HG03095 (cell line): Measurements from ENCODE around the gene FA2H.

Experiments
- ATAC-seq: cut with Tn5 transposase; IDR thresholded peaks from one replicate; pipeline ENCODE4 v1.9.1; 2021; ENCODE audit warnings: moderate library complexity; ENCODE audit not compliant: unreplicated experiment

FA2H gene

DNA sequence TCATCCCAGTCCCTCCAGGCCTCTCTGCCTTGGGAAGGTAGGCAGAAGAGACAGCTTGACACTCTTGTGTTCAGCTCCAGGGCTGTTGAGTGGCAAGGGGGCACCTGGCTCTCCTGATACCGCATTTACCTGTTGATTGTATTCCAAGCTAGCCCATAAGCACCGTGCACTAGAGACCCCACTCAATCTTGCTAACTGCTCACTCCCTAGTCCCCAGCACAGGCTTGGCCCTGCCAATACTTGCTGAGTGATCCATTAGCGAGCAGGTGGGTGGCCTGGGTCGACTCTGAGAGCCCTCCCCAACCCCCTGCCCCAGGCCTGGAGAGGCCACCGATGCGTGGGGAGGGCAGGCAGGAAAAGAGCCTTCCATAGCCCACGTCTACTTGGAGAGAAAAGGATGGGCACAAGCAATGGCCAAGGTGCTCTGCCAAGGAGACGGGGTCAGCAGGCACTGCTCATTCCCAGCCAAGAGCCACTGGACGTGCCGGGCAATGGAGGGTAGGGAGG lies 29.5 kb downstream of the FA2H start:
- ATAC-seq: no peak

DNA sequence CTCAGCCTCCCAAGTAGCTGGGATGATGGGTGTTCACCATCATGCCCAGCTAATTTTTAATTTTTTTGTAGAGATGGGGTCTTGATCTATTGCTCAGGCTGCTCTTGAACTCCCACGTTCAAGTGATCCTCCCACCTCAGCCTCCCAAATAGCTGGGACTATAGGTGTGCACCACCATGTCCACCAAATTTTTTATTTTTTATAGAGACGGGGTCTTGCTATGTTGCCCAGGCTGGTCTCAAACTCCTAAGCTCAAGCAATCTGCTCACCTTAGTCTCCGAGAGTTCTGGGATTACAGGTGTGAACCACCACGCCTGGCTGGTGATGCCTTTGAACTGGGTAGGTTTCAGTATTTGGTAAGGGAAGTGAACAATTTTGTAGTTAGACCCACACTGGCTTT lies 30.1 kb downstream of the FA2H start:
- no peak for ATAC-seq

DNA sequence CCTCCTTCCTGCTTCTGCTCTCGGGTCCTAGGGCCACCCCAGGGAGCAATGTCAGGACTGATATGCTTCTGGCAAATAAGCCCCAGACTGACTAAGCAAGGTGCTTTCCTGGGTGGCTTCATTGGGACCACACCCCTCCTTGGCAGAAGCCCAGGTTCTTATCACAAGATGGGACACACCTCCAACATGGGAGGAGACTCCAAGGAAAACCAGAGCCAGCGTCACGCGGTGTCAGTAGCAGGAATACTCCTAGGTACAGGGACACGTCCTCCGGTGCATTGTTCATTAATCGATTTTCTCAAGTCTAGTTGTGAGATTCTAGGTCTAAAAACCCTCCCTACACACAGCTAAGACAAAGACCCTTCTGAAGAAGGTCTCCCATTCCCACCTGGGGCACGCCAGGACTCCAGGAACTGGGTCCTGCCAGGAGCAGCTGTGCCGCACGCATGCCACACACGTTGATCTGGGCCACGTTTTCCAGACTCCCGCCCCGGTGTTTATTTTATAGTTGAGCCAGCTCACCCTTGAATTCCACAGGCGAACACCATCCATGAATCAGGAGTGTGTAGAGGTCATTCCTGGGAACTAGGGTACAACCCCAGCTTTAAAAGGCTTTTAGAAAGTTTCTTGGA lies 30.8 kb downstream of the FA2H start:
- ATAC-seq: no peak

DNA sequence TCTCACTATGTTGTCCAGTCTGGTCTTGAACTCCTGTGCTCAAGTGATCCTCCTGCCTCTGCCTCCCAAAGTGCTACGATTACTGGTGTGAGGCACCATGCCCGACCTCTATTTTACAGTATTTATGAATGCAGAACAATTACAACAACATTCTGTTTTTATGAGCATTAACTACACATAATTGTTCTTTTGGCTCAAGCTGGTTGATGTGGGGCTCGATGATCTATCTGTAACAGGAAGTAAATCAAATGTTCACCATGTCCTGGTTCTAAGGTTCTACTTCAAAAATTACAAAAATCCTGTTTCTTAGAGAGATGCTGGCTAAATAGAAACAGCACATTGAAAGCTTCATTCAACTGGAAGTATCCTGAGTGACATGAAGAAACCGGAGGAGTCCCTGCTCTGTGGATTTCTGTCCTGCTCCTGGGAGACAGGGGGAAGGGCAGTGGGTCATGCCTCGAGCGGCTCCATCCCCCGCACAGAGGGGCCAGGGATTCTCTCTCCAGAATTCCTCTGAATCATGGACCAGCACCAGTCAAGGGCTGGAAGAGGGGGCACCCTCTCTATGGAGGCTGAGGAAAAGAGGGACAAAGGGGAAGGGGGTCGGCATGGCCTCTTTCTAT lies 31.5 kb downstream of the FA2H start:
- ATAC-seq: no peak

DNA sequence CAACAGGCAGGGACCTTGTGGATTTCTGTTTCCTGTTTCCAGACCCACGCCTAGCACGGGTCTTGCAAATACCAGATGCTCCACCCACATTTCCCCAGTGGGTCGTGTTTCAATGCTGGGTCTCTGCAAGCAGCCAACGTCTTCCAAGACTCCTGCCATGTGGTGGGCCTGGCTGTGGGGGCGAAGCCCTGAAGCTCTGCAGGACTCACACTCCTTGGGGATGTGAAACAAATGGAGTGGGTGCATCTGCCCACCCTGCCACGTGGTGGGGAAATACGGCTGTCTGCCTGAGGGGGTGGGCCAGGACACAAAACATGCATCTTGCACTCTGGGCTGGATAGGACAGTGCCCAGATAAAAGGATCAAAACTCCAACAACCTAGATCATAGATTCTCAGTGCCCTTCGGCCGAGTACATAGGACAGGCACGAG lies 32.6 kb downstream of the FA2H start:
- no peak for ATAC-seq

DNA sequence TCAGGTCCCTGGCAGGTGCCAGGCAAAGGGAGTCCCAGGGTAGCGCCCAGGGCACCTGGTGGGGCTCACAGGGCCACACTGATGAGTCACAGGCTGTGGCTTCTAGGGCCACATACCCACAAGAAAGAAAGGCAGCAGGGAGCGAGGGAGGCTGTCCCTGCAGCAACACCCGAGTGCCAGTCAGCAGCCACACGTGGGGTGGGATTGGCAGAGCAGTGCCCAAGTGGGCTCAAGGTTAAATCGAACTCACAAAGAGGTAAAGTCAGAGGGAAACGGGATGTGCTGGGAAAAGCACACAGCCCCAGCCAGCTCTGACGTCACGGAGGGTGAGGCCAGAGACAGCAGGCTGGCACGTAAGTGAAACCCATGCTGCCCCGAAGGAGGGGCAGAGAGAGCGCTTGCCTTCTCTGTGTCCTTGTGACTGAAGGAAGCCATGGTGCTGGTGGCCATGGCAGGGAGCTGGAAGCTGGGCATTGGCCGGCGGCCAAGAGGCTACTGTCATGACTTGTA lies 33.8 kb downstream of the FA2H start:
- ATAC-seq: no peak

DNA sequence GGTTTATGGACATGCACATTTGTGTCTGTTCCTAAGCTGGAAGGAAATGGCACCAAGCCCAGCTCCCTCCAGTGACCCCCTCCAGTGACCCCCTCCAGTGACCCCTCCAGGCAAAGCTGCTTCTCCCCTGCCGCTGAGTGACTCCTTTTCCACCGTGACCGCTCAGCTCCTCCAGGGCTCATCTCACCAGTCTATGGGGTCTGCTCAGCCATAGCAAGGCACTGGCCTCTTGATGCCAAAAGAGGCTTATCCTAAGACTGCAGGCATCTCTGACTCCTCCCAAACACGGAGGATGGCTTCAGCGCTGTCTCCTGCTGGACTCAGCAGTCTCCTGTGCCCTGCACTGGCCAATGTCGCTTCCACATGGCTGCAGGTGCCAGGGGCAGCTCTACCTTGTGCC lies 35.3 kb downstream of the FA2H start:
- no peak for ATAC-seq

DNA sequence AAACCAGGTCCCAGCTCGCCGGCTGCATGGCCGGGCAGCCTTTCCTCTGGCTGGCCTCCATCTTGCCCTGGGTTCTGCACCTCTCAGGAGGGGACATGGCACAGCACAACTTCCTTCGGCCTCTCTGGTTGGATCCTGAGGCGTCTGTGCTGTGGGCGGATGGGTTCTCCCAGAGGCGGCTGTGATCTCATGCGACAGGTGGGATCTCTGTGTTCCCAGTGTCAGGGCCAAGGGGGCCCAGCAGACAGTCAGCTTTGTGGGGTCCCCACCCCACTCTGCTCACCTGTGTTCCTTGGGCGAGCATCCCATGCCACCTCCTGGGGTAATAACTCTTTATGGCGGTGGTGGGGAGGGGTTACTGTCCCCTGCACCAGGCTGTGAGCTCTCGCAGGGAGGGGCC lies 35.8 kb downstream of the FA2H start:
- ATAC-seq: no peak

DNA sequence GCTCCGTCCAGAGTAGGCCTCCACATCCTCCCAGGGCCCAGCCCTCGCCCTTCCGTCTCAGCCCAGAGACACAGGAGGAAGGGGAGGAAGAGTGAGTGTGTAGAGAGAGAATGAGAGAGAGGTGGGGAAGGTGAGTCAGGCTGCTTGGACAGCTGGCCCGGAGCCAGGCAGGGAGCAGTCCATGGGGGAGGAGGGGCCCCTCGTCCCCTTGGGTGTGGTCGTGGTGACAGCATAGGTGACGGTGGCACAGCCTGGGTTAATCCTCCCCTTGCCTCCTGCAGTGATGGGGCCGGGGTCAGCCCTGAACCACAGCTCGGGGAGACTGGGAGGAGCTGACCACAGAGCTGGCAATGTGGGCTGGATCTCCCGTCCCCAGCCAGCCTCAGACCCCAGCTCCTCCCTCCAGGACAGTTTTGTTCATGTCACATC lies 36.5 kb downstream of the FA2H start:
- ATAC-seq: no peak

DNA sequence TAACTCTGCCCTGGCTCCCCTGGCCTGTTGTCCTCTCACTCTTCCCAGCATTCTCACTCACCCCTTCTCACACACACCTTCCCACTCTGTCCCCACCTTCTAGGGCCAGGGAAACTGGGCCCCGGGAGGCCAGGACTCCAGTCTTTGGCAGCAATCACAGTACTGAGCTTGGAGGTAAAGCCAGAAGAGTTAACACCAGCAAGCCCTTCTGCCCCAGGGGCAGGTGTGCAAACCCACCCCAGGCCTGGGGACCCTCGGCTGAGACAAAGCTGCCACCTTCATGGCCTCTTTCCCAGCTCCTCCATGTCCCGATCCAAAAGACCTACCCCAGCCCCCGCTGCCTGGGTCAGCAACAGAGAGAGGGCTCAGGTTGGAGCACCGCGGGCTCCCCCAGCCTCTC lies 37.1 kb downstream of the FA2H start:
- no peak for ATAC-seq

DNA sequence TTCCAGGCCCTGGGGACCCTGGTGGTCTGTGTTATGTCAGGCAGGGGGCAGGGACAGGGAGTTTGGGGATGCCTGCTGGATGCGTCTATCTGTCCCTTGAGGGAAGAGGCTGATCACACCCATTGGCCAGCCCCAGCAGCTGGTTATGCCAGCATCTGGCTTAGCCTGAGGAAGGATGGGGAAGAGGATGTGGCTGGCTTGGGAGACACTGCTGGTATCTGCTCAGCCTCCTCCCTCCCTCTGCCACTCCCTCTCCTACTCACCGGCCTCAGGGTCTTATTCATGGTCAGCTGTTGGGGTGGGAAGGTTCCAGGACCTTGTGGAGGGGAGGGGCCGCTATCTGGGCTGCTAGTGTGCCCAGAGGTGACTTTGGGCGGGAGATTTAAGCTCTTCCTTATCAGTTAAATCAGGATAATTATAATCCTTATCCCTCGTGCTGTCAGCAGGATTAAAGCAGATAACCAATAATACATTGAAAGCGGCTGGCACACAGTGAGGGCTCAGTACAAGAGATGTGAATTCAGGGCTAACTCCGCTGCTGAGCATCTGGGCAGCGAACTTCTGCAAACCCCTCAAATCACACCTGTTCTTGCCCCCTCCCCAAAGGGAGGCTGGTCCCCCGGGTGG lies 38.0 kb downstream of the FA2H start:
- no peak for ATAC-seq

DNA sequence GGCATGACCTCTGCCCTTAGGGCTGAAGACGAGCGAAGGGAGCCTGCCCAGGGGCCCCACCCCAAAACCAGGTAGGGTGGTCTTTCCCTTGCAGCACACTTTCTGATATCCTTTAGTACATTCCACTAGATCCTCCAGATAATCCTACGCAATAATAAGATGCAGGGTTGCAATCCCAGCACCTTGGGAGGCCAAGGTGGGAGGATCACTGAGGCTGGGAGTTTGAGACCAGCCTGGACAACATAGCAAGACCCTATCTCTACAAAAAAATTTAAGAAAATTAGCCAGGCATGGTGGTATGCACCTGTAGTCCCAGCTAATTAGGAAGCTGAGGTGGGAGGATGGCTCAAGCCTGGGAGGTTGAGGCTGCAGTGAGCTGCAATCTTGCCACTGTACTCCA lies 39.1 kb downstream of the FA2H start:
- ATAC-seq: no peak

DNA sequence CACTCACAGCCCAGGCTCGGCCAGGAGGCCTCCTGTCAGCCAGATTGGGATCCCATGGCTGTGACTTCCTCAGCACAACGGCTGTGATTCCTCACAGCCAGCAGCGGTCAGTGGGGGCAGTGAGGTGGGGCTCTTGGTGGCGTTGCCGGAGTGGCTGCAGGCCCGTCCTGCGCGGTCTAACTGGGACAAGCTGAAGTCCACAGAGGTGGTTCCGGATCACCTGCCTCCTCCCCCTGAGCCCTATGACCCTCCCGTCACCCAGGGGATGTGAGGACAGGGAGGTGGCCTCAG lies 39.5 kb downstream of the FA2H start:
- no peak for ATAC-seq

DNA sequence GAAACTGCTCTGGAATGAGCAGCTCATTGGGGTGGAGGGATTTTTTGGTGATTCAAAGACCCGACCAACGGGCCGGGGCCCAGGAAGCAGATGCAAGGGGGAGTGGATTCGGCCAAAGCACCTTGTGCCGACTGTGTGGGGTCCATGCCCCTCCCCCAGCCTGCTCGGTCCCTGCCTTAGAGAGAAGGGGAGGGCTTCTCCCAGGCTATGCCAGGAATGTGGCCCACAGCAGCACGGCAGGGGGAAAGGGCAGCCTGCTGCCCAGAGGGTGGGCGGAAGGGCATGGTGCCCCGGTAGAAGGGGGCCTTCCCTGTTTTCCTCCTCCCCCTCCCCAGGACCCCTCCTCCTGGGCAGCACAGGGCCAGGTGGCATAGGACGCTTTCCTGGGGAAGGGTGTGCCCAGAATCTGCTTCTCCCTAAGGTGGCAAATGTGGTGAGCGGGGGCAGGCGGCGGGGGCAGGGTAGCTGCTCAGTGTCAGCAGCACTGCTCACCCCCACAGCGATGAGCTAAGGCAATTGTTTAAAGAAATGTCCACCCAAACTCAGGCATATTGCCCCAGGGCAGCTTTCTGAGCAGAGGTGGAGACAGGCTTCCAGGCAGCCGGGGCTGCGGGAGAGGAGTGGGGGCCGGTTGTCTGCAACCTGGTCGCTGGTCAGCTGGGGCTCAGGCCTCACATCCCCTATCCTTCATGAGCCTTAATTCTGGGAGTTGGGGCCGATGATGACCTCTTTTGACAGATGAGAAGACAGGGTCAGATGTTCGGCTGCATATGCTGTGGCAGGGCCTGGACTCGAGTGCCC lies 40.1 kb downstream of the FA2H start:
- ATAC-seq: no peak

DNA sequence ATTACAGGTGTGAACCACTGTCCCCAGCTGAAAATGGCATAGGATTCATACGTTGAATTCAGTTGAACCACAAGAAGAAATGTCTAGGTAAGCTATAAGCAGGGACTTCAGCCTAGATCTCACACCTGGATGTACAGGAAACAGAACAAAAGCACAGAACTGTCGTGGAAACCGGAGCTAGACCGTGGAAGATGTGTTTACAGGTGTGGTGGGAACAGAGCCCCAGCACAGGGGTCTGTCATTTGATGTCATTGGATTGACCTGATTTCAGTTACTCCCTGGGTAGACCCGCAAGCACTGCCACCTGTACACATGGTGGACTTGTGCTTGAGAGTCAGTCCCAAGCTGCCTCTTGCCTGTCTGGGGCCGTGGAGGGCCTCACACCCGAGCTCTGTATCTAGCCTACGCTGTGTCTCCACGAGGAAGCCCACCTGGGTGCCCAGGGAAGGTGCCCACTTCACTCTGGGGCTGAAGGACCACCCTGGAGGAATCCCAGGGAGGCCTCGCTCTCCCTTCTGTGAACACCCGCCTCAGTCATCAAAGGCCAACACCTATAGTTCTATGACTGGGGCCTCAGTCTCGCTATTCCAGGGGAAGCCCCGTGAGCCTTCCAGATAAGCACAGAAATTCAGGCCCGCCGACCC lies 41.8 kb downstream of the FA2H start:
- ATAC-seq: no peak

DNA sequence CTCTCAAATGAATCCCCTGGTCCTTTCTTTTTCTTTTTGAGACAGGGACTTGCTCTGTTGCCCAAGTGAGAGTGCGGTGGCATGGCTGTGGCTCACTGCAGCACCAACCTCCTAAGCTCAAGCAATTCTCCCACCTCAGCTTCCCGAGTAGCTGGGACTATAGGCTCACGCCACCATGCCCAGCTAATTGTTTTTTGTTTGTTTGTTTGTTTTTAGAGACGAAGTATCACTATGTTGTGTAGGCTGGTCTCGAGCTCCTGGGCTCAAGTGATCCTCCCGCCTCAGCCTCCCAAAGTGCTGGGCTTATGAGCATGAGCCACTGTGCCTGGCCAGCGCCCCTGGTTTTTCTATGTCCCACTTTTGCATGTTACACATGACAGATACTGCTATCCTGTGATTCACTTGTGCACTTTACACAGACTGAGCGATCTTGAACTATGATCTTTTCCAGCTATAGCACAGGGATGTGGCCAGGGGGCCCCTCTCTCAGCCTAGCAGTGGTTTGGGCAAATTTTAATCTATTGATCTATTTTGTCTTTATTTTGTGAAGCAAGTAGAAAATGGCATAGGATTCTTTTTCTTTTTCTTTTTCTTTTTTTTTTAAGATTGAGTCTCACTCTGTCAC lies 42.7 kb downstream of the FA2H start:
- ATAC-seq: no peak

DNA sequence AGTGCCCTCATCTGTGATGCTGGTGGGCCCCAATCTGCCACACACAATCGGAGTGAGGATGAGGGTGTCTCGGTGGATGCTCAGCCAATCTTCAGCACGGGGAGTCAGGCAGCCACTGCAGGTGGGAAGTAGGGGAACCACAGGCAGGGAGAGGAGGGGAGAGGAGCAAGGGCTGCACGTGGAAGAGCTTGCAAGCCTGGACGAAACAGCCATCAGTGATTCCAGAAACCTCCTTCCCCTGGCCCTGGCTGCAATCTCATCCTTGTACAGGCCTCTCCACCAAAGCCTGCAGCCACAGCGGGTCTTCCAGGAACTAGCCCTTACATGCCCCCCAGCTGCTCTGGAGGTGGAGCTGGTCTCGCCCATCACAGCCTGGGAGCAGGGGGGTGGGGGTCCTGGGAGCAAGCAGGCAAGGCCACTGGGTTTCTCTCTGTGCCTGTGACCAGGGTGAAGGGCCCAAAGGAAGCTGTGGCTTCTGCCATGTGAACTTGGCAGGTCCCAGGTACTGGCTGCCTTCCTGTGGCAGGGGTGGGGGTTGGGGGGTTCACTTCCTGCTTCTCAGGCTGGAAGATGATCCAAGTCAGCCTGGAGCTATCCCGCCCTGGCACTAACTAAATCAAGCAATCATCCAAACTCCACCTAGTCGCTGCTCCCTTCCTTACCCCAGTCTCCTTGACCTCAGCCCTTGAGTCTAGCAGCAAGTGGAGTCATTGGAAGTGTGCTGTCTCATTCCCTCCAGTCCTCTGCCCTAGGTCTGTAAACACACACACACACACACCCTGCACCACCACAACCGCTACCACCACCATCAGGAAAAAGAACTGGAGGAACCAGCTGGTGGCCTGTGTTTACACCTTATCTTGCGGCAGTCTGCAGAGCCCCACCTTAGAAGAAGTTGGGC lies 44.6 kb downstream of the FA2H start:
- ATAC-seq: no peak

DNA sequence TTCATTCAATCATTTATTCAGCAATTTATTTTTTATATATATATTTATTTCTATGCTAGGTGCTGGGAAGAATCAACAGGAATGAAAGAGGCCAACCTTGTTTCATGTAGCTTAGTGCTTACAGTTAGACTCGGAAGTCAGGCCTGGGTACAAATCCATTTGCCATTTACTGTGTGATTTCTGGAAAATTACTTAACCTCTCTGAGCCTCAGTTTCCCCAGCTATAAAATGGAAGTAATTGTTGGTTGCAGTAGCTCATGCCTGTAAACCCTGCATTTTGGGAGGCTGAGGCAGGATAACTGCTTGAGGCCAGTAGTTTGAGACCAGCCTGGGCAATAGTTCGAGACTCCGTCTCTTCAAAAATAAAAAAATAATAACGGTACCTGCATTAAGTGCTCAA lies 46.7 kb downstream of the FA2H start:
- no peak for ATAC-seq

DNA sequence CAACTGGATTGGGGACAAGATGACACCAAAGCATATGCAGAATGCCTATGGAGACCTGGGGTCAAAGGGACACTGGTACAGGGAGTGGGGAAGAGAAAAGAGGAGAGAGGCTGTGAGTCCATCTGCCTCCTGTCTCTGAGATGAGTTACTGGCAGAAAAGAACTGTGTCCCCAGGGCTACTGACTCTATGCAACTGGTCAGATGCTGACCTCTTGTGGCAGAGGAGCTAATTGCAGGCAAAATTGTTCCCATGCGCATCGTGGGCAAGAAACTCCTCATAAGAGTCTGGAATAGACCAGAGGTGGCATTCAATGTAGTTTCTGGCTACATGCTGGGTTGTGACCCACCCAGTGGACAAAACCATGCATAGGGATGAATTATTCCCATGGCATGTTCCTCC lies 47.9 kb downstream of the FA2H start:
- ATAC-seq: no peak
